HG03045 (cell line): ENCODE data around the gene KDM4B.
A peak's percentile ranks its signal among the peaks of the same experiment; 100 is the strongest.

Experiments
- ATAC-seq: cut with Tn5 transposase; IDR thresholded peaks from one replicate; pipeline ENCODE4 v1.9.1; 2021; ENCODE audit warnings: mild to moderate bottlenecking, moderate library complexity; ENCODE audit not compliant: unreplicated experiment

KDM4B gene

GRCh38 chr19:5119297-5119998 is 150.5 kb downstream of the KDM4B start:
- no peak for ATAC-seq

GRCh38 chr19:5120321-5120720 is 151.4 kb downstream of the KDM4B start:
- ATAC-seq, result no peak

GRCh38 chr19:5120833-5121232 is 151.9 kb downstream of the KDM4B start:
- no peak for ATAC-seq

- no peak for ATAC-seq
Measured at GRCh38 chr19:5121266-5122120, 152.6 kb downstream of the KDM4B start.

GRCh38 chr19:5122121-5122400 is 153.1 kb downstream of the KDM4B start:
- no peak for ATAC-seq

GRCh38 chr19:5122671-5123409 is 153.9 kb downstream of the KDM4B start:
- no peak for ATAC-seq

GRCh38 chr19:5123646-5124045 is 154.7 kb downstream of the KDM4B start:
- ATAC-seq, result no peak

- ATAC-seq, result no peak
Measured at GRCh38 chr19:5124111-5124855, 155.4 kb downstream of the KDM4B start.

GRCh38 chr19:5125376-5125775 is 156.5 kb downstream of the KDM4B start:
- no peak for ATAC-seq

- no peak for ATAC-seq
Measured at GRCh38 chr19:5125797-5126497, 157.0 kb downstream of the KDM4B start.

GRCh38 chr19:5126498-5127223 is 157.7 kb downstream of the KDM4B start:
- no peak for ATAC-seq

GRCh38 chr19:5127717-5128116 is 158.8 kb downstream of the KDM4B start:
- no peak for ATAC-seq

GRCh38 chr19:5128251-5128935 is 159.5 kb downstream of the KDM4B start:
- ATAC-seq, result no peak

- ATAC-seq, result no peak
Measured at GRCh38 chr19:5128936-5129389, 160.1 kb downstream of the KDM4B start.

- no peak for ATAC-seq
Measured at GRCh38 chr19:5129691-5130090, 160.8 kb downstream of the KDM4B start.

GRCh38 chr19:5130371-5131030 is 161.6 kb downstream of the KDM4B start:
- peak; percentile 33 for ATAC-seq

GRCh38 chr19:5131031-5131505 is 162.2 kb downstream of the KDM4B start:
- ATAC-seq, result peak; percentile 38

GRCh38 chr19:5131506-5132205 is 162.7 kb downstream of the KDM4B start:
- no peak for ATAC-seq
